ENCODE results near the gene SHKBP1. TPM values are rescaled to one million over a fixed set of nuclear protein-coding genes. Genes with fewer than 3 reads are reported as not detected.

Gene SHKBP1
- total and polyA plus RNA-seq, 2 of the 4 experiments (the other 2 are of a cell fraction): 15.6 to 94.0 TPM

GRCh38 chr19:40599331-40599901, 22.7 kb downstream of the SHKBP1 start:
- Histone ChIP-seq H3K27ac (ENCODE audit: insufficient read depth, low read length) (no peak overlapping the region), H3K23ac (ENCODE audit: low read depth, low read length) (no peak overlapping the region), H2AK5ac (ENCODE audit: low read depth, low read length) (no peak overlapping the region), H3K14ac (replicated peaks; ENCODE audit: low read depth, low read length) (no peak overlapping the region), H4K8ac (ENCODE audit: low read depth in 2 of 2, low read length in 2 of 2) (no peak overlapping the region), H2BK15ac (ENCODE audit: low read depth, low read length) (no peak overlapping the region), H3K56ac (ENCODE audit: extremely low read depth, insufficient read depth, low read length) (no peak overlapping the region), H2BK5ac (ENCODE audit: low read depth, low read length, poor library complexity, severe bottlenecking) (no peak overlapping the region), H3K9me3 (ENCODE audit: control insufficient read depth, insufficient read depth, low read length) (no peaks in the 10 kb centered on the region), H2BK20ac (ENCODE audit: low read depth, low read length) (no peak overlapping the region), H3K4ac (ENCODE audit: low read depth, low read length) (no peak overlapping the region; the same call in 1 of the 2 replicates), H4K91ac (ENCODE audit: insufficient read depth, low read depth, low read length) (no peak overlapping the region), H3K36me3 (ENCODE audit: control insufficient read depth, insufficient read depth, low read length) (no peaks in the 10 kb centered on the region), H3K4me3 (ENCODE audit: insufficient read depth, low read depth, low read length) (no peak overlapping the region), H3K18ac (ENCODE audit: low read depth, low read length) (no peak overlapping the region), H3K27me3 (ENCODE audit: control insufficient read depth, insufficient read depth, low read length) (no peaks in the 10 kb centered on the region), H2BK120ac (ENCODE audit: low read depth, low read length) (no peak overlapping the region), H3K9ac (ENCODE audit: low read depth, low read length) (no peak overlapping the region), H3K9me1 (ENCODE audit: insufficient read depth, low read length) (peaks cover 10% of the 10 kb centered on the region), H3K4me2 (ENCODE audit: low read depth, low read length) (no peak overlapping the region; the same call in 1 of the 2 replicates), H3K4me1 (ENCODE audit: control insufficient read depth, insufficient read depth, low read length) (peaks cover 18% of the 10 kb centered on the region), H3K79me1 (ENCODE audit: low read depth in 1 of 2, low read length in 2 of 2) (peaks cover 0 to 18% of the 10 kb centered on the region in 2 experiments; a peak in 3 of 4 replicates), H4K20me1 (ENCODE audit: insufficient read depth, low read length) (peaks cover 9% of the 10 kb centered on the region; the same call in 1 of the 2 replicates), H2AK9ac (replicated peaks; ENCODE audit: low read depth, low read length, poor library complexity) (no peak overlapping the region), H4K5ac (ENCODE audit: low read depth, low read length) (no peak overlapping the region), H2AFZ (replicated peaks; ENCODE audit: low read length, poor library complexity) (no peak overlapping the region)
- intact Hi-C loops (cut with micrococcal nuclease): loop anchor here (2.0 to 10.0 kb wide), 5 partner anchors 51 to 465 kb away; partner anchors contain the start of genes C19orf47, PLD3 and SERTAD3
- POLR2A ChIA-PET (ENCODE audit: unreplicated experiment): no interaction called here
- 44% methylated on average over 6 of the region's 9 CpGs; no CpG with 5 or more reads in 1 of the 2 experiments for WGBS, 2 experiments (ENCODE audit: extremely low coverage in 2 of 2, insufficient read length in 1 of 2)
- DNase-seq (no peak), ATAC-seq (ENCODE audit: low read depth) (no peak)
- no TSS peak for BruUV-seq (replicated peaks)
- in situ Hi-C loops (cut with MboI; ENCODE audit: low sequenced_read_pairs): loop anchor here (5.0 kb wide), 1 partner anchor 62 kb away; no protein-coding TSS in a partner anchor
- dilution Hi-C loops (cut with HindIII; ENCODE audit: low sequenced_read_pairs, unreplicated experiment): no loop called here
- TF ChIP-seq SMC3 (IDR thresholded peaks at IDR 0.05; ENCODE audit: low read depth, low read length) (no peak), MXI1 (IDR thresholded peaks at IDR 0.05; ENCODE audit: borderline replicate concordance, low read depth, low read length) (no peak), USF2 (IDR thresholded peaks at IDR 0.05; ENCODE audit: low read depth, low read length) (no peak), MAFK (IDR thresholded peaks at IDR 0.05; ENCODE audit: low read depth, low read length) (no peak), MAZ (IDR thresholded peaks at IDR 0.05; ENCODE audit: borderline replicate concordance, low read depth, low read length) (no peak), FOS (IDR thresholded peaks at IDR 0.05; ENCODE audit: low read depth, low read length) (no peak), CEBPB (IDR thresholded peaks at IDR 0.05; ENCODE audit: low read depth, low read length) (no peak), NFE2L2 (IDR thresholded peaks at IDR 0.05; ENCODE audit: low read depth, low read length) (no peak), RFX5 (IDR thresholded peaks at IDR 0.05; ENCODE audit: low read depth, low read length) (no peak)
- CTCF ChIA-PET: no interaction called here

Measured in IMR-90 (cell line).